ENCODE data around the gene PIK3C2G.

The PIK3C2G gene

GRCh38 chr12:18595412-18595811, 334.1 kb downstream of the PIK3C2G start:
- TF ChIP-seq, protein P1, sequence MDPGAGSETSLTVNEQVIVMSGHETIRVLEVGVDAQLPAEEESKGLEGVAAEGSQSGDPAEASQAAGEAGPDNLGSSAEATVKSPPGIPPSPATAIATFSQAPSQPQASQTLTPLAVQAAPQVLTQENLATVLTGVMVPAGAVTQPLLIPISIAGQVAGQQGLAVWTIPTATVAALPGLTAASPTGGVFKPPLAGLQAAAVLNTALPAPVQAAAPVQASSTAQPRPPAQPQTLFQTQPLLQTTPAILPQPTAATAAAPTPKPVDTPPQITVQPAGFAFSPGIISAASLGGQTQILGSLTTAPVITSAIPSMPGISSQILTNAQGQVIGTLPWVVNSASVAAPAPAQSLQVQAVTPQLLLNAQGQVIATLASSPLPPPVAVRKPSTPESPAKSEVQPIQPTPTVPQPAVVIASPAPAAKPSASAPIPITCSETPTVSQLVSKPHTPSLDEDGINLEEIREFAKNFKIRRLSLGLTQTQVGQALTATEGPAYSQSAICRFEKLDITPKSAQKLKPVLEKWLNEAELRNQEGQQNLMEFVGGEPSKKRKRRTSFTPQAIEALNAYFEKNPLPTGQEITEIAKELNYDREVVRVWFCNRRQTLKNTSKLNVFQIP (CRISPR knock-in tag; IDR thresholded peaks at IDR 0.05; ENCODE audit: borderline replicate concordance, low read depth): no peak
- no peak for TF ChIP-seq SNAI2 (CRISPR knock-in tag; IDR thresholded peaks at IDR 0.05)
- TF ChIP-seq GLIS3 (CRISPR knock-in tag; IDR thresholded peaks at IDR 0.05): no peak
- no peak for TF ChIP-seq OSR1 (CRISPR knock-in tag; IDR thresholded peaks at IDR 0.05)
- no peak for TF ChIP-seq PATZ1 (CRISPR knock-in tag; IDR thresholded peaks at IDR 0.05; ENCODE audit: borderline replicate concordance)
- TF ChIP-seq ZNF565 (CRISPR knock-in tag; conservative IDR thresholded peaks at IDR 0.05; ENCODE audit: low read depth): no peak
- no peak for TF ChIP-seq TOX (CRISPR knock-in tag; IDR thresholded peaks at IDR 0.05; ENCODE audit: borderline replicate concordance)
- TF ChIP-seq ESRRG (CRISPR knock-in tag; IDR thresholded peaks at IDR 0.05): no peak
- no peak for TF ChIP-seq CSRNP3 (CRISPR knock-in tag; IDR thresholded peaks at IDR 0.05)
- no peak for TF ChIP-seq CSDC2 (CRISPR knock-in tag; IDR thresholded peaks at IDR 0.05)
- TF ChIP-seq PPARA (CRISPR knock-in tag; IDR thresholded peaks at IDR 0.05; ENCODE audit: borderline replicate concordance): no peak
- no peak for ATAC-seq

- no peak for ATAC-seq
- TF ChIP-seq, protein P2, sequence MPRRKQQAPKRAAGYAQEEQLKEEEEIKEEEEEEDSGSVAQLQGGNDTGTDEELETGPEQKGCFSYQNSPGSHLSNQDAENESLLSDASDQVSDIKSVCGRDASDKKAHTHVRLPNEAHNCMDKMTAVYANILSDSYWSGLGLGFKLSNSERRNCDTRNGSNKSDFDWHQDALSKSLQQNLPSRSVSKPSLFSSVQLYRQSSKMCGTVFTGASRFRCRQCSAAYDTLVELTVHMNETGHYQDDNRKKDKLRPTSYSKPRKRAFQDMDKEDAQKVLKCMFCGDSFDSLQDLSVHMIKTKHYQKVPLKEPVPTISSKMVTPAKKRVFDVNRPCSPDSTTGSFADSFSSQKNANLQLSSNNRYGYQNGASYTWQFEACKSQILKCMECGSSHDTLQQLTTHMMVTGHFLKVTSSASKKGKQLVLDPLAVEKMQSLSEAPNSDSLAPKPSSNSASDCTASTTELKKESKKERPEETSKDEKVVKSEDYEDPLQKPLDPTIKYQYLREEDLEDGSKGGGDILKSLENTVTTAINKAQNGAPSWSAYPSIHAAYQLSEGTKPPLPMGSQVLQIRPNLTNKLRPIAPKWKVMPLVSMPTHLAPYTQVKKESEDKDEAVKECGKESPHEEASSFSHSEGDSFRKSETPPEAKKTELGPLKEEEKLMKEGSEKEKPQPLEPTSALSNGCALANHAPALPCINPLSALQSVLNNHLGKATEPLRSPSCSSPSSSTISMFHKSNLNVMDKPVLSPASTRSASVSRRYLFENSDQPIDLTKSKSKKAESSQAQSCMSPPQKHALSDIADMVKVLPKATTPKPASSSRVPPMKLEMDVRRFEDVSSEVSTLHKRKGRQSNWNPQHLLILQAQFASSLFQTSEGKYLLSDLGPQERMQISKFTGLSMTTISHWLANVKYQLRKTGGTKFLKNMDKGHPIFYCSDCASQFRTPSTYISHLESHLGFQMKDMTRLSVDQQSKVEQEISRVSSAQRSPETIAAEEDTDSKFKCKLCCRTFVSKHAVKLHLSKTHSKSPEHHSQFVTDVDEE (CRISPR knock-in tag; IDR thresholded peaks at IDR 0.05): no peak
- TF ChIP-seq TCF4 (CRISPR knock-in tag; IDR thresholded peaks at IDR 0.05; ENCODE audit: borderline replicate concordance) (no peak), ESRRG (CRISPR knock-in tag; IDR thresholded peaks at IDR 0.05) (no peak), BACH2 (CRISPR knock-in tag; IDR thresholded peaks at IDR 0.05; ENCODE audit: borderline replicate concordance) (no peak), TOX (CRISPR knock-in tag; IDR thresholded peaks at IDR 0.05; ENCODE audit: borderline replicate concordance) (no peak), ZNF565 (CRISPR knock-in tag; conservative IDR thresholded peaks at IDR 0.05; ENCODE audit: low read depth) (no peak), ISL1 (CRISPR knock-in tag; IDR thresholded peaks at IDR 0.05) (no peak), ZC3H10 (CRISPR knock-in tag; IDR thresholded peaks at IDR 0.05) (no peak), CSDC2 (CRISPR knock-in tag; IDR thresholded peaks at IDR 0.05) (no peak), ZNF70 (CRISPR knock-in tag; IDR thresholded peaks at IDR 0.05) (no peak), RARB (CRISPR knock-in tag; IDR thresholded peaks at IDR 0.05) (no peak), ZNF8 (CRISPR knock-in tag; IDR thresholded peaks at IDR 0.05) (no peak), GLIS3 (CRISPR knock-in tag; IDR thresholded peaks at IDR 0.05) (no peak), CSRNP3 (CRISPR knock-in tag; IDR thresholded peaks at IDR 0.05) (no peak), PATZ1 (CRISPR knock-in tag; IDR thresholded peaks at IDR 0.05; ENCODE audit: borderline replicate concordance) (no peak)
- TF ChIP-seq, protein P3, sequence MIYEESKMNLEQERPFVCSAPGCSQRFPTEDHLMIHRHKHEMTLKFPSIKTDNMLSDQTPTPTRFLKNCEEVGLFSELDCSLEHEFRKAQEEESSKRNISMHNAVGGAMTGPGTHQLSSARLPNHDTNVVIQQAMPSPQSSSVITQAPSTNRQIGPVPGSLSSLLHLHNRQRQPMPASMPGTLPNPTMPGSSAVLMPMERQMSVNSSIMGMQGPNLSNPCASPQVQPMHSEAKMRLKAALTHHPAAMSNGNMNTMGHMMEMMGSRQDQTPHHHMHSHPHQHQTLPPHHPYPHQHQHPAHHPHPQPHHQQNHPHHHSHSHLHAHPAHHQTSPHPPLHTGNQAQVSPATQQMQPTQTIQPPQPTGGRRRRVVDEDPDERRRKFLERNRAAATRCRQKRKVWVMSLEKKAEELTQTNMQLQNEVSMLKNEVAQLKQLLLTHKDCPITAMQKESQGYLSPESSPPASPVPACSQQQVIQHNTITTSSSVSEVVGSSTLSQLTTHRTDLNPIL (CRISPR knock-in tag; IDR thresholded peaks at IDR 0.05; ENCODE audit: low read depth): no peak
- TF ChIP-seq, protein P1 (CRISPR knock-in tag; IDR thresholded peaks at IDR 0.05; ENCODE audit: borderline replicate concordance, low read depth): no peak
These were observed 340.6 kb downstream of the PIK3C2G start for GRCh38 chr12:18601962-18602361.

Data from SK-N-SH treated with all-trans-retinoic acid at 6 μM for 48 hours (cell line).